HG03097 (cell line): ENCODE results near the gene MOB1B.
"Not testable (repeated sequence)": the region's sequence is repeated elsewhere in the genome, so short reads cannot be mapped to it uniquely, and the experiment has no call there.

Experiments
- ATAC-seq: cut with Tn5 transposase; IDR thresholded peaks from one replicate; pipeline ENCODE4 v1.9.1; 2021; ENCODE audit not compliant: unreplicated experiment, low FRiP score

MOB1B gene

GRCh38 chr4:71004281-71004851 is 102.2 kb downstream of the MOB1B start:
- no peak for ATAC-seq

DNA sequence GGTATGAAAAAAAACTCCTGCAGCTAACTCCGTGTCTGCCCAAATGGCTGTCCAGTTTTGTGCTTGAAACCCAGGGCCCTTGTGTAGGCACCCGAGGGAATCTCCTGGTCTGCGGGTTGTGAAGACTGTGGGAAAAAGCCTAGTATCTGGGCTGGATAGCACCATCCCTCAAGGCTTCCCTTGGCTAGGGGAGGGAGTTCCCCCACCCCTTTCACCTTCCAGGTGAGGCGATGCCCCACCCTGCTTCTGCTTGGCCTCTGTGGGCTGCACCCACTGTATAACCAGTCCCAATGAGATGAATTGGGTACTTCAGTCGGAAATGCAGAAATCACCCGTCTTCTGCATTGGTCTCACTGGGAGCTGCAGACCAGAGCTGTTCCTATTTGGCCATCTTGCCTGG is 102.9 kb downstream of the MOB1B start:
- not testable (repeated sequence) for ATAC-seq

DNA sequence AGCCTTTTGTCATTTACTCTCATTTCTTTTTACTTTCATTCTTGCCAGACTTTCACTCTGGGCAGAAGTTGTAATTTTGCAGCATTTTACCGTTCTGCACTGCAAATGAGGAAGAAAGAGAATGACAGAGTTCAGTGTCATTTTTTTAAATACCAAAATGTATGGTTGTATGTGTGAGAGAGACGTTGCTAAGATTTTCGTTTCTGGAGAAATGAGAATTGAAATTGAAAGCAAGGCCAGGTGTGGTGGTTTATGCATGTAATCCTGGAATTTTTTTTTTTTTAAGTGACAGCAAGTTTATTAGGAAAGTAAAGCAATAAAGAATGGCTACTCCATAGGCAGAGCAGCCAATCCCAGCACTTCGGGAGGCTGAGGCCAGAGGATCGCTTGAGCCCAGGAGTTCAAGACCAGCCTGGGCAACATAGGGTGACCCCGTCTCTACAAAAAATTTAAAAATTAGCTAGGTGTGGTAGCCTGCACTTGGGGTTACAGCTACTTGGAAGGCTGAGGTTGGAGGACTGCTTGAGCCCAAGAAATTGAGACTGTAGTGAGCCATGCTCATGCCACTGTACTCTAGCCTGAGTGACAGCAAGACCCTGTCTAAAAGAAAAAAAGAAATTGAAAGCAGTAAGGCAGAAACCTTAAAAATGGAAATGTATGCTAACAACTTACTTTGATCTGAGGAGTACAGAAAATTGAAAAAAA is 104.2 kb downstream of the MOB1B start:
- ATAC-seq, result peak; percentile 74

DNA sequence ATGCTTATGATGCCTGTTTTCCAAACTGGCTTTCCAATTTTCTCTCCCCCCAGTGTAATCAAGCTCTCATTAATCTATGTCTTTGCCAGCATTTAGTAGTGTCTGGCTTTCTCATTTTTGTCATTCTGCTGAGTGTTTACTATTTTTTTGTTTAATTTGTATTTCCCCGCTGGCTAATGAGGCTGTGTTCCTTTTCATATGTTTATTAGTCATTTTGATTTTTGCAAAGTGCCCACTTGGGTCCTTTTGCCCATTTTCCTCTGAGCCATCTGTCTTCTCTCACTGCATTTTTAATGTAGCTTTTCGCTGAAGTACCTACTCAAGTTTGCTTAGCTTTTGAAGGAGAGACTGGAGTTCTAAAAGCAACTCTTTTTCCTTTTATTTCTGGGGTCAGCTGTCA is 106.0 kb downstream of the MOB1B start:
- no peak for ATAC-seq

DNA sequence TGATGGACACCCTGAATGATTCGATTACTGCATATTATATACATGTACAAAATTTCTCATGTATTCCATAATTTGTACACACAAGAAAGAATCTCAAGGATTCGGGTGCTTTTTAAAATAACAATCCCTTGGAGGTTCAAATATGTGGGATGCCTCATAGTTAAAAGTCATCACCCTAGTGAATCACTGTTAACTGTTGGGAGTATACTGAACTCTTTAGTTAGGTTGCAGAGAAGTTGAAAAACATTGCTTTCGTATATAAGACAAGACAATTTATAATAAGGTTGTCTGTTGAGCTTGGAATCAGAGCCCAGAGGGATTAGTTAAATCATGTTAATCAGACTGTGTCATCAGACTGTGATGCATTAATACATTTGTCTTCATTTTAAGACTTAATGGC is 106.9 kb downstream of the MOB1B start:
- ATAC-seq, result no peak

GRCh38 chr4:71009890-71010588 is 107.9 kb downstream of the MOB1B start:
- peak; percentile 37 for ATAC-seq

GRCh38 chr4:71011451-71011850 is 109.3 kb downstream of the MOB1B start:
- no peak for ATAC-seq

- not testable (repeated sequence) for ATAC-seq
Observed at GRCh38 chr4:71017391-71017790, 115.2 kb downstream of the MOB1B start.

DNA sequence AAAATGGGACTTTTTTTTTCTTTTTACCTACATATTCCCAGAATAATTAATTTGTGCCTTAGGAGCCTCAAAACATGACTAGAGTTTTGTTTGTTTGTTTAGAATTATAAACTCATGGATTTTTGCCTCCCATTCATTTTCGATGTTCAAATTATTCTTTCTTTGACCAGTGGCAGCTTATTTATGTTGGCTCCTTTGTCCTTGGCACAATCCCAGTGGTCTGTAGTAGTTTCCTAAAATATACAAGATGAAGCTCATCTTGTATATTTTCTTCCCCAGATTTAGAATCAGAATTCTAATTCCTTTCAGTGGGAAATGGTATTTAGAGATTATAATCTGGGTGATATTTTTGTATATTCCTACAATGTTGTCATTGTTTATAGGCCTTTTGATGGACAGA is 118.4 kb downstream of the MOB1B start:
- ATAC-seq, result no peak

DNA sequence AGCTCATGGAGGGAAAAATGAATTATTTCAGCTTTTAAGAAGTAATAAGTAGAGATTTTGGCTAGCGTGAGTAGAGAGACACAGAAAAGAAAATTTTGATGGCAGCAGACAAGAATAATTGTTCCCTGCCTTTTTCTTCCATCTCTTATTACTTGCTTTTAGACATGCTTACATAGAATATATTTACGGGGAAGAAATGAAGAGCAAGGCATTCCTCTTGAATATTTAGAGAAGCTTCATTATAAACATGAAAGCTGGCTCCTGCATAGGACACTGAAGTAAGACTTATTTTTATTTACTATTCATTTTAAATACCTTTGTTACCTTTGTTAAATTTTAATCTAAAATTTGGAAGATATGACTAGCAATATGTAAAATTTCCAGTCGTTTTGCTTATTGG is 123.5 kb downstream of the MOB1B start:
- no peak for ATAC-seq

DNA sequence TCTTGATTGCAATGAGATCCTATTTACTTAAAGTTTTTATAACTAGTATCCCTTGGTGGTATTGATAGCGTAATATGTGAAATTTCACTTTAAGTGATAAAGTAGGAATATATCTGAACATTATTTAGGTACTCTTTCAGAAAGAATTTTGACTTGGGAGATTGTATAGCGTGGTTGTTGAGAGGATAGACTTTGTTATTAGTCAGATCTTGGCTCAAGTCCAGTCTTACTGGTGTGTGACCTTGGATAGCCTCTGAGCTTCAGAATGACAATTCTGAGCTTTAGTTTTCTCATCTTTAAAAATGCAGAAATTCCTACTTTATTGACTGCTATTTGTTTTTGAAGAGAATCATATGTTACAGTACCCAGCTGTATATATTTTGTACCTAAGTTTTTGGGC is 123.9 kb downstream of the MOB1B start:
- ATAC-seq, result no peak

DNA sequence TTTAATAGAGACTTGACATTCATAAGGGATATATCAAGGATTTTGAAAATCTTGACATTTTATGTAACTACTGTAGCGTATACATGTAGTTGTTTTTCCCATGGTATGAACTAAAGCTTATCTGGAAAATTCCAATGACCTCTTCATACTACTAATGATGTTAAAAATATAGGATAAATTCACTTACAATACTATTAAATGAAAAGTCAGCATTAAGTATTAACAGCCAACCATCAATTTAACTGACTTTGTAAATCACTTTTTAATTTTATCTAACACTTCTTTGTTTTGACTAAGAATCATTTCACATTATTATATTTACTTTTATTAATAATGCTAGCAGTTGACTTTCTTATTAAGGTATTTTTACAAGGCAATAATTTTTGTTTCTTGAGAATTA is 125.4 kb downstream of the MOB1B start:
- ATAC-seq, result no peak

- no peak for ATAC-seq
Observed at GRCh38 chr4:71029504-71029903, 127.3 kb downstream of the MOB1B start.

DNA sequence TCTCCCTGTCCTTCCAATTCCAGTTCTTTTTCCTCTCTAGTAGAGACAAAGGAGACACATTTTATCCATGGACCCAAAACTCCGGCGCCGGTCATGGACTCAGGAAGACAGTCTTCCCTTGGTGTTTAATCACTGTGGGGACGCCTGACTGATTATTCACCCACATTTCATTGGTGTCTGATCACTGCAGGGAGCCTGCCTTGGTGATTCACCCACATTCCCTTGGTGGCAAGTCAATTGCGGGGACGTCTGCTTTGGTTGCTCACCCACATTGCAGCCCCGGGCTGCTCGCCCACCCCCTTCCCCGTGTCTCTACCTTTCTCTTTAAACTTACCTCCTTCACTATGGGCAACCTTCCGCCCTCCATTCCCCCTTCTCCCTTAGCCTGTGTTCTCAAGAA is 129.9 kb downstream of the MOB1B start:
- not testable (repeated sequence) for ATAC-seq
